Measurements from ENCODE around the gene MTR. TPM values are rescaled to one million over a fixed set of nuclear protein-coding genes. Genes with fewer than 3 reads are reported as not detected.
"Not testable (repeated sequence)": the region's sequence is repeated elsewhere in the genome, so short reads cannot be mapped to it uniquely, and the experiment has no call there.

Gene MTR
- total RNA-seq, 1 donor from 2014 or later: 48.9 TPM

DNA sequence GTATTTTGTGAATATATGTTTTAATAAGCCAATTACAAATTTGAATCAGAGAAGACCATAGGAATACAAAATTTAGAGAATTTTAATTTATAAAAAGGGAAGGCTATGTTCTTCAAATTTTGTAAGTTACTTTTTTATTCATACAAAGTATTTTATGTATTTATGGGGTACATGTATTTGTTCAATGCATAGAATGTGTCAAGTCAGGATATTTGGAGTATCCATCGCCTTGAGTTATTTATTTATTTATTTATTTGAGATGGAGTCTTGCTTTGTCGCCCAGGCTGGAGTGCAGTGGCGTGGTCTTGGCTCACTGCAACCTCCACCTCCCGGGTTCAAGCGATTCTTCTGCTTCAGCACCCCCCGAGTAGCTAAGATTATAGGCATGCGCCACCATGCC lies 116.0 kb downstream of the MTR start:
- H3K4me3 Mint-ChIP-seq; H3K27ac Mint-ChIP-seq; intact Hi-C loops (cut with micrococcal nuclease): not testable (repeated sequence)

DNA sequence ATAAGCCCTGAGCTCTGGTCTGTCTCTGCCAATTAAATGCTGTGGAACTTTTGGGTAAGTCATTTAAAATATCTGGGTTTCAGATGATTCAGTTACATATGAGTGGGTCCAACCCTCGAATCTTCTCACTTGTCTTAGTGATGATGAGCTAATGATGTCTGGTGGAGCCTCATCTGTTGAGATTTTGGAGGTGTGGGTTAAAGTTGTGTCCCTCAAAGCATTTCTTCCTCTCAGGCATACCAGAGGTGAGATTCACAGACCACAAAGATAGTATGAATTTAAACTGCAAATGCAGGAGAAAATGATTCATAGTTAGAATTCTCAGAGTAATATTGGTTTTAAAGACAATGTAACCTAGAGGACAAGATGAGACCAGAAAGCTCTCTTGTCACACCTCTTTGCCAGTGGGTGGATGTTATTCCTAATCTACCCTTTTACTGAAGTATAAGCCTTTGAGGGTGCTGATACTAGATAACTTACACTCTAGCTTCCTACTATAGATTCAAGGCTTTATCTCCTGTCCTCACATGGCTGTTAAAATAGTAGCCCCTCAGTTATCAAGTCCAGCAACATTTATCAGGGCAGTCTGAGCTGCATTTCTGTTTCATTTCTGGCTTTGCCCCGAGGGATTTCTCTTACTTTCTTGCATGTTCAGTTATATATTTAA lies 118.4 kb downstream of the MTR start:
- peaks cover 21% of the 10 kb centered on the region for H3K9me3 Mint-ChIP-seq
- H3K27me3 Mint-ChIP-seq (ENCODE audit: insufficient read depth): peaks cover 2% of the 10 kb centered on the region
- no peak overlapping the region for H3K27ac Mint-ChIP-seq
- DNase-seq (ENCODE audit: low spot score): no peak
- intact Hi-C loops (cut with micrococcal nuclease): no loop called here
- H3K36me3 Mint-ChIP-seq (ENCODE audit: low read depth): peaks cover 4% of the 10 kb centered on the region
- H3K4me3 Mint-ChIP-seq: no peak overlapping the region
- no peaks in the 10 kb centered on the region for H3K4me1 Mint-ChIP-seq (ENCODE audit: low read depth)

More for the DNA sequence above, 116.0 kb downstream of the MTR start:
- not testable (repeated sequence) for H3K9me3 Mint-ChIP-seq; H3K27me3 Mint-ChIP-seq (ENCODE audit: insufficient read depth); H3K36me3 Mint-ChIP-seq (ENCODE audit: low read depth); H3K4me1 Mint-ChIP-seq (ENCODE audit: low read depth); DNase-seq (ENCODE audit: low spot score)

DNA sequence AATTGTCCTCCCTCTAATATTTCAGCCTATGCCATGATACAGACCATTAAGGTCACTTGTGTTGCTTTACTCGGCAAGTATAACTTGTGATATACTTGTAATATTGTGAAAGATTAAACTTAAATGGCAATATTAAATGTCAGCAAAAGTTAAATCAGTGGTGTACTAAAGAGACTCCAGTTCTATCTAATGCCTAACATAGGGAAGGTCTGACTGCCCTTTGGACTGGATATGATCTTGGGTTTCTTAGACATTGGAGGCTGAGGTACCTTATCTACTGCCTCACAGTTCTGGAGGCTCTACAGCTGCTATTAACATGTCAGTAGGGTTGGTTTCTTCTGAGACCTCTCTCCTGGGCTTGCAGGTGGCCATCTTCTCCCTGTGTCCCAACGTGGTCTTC lies 119.3 kb downstream of the MTR start:
- Mint-ChIP-seq H3K27me3 (ENCODE audit: insufficient read depth) (no peaks in the 10 kb centered on the region), H3K36me3 (ENCODE audit: low read depth) (peaks cover 4% of the 10 kb centered on the region), H3K9me3 (peaks cover 18% of the 10 kb centered on the region), H3K4me3 (no peak overlapping the region), H3K4me1 (ENCODE audit: low read depth) (no peaks in the 10 kb centered on the region), H3K27ac (no peak overlapping the region)
- intact Hi-C loops (cut with micrococcal nuclease): no loop called here
- no peak for DNase-seq (ENCODE audit: low spot score)

DNA sequence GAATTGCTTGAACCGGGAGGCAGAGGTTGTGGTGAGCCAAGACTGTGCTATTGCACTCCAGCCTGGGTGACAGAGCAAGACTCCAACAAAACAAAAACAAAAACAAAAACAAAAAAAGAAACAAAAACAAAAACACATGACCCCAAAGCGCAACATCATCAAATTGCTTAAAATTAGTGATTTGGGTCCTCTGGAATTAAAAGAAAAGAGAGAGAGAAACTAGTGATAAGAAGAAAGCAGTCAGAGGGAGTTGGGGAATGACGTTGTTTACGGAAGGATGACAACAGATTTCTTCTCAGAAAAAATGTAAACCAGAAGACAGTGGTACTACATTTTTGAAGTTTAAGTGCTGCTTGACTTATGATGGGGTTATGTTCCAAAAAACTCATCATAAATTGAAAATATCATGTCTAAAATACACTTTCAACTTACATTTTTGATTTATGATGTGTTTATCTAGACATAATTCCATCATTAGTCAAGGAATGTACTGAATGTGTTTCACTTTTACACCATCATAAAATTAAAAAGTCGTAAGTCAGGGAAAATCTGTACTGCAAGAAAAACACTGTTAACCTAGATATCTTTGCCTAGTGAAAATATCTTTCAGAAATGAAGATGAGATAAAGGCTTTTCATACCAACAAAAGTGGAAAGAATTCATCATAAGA lies 121.2 kb downstream of the MTR start:
- Mint-ChIP-seq H3K9me3 (peaks cover 18% of the 10 kb centered on the region), H3K27me3 (ENCODE audit: insufficient read depth) (no peaks in the 10 kb centered on the region), H3K4me1 (ENCODE audit: low read depth) (no peaks in the 10 kb centered on the region), H3K36me3 (ENCODE audit: low read depth) (peaks cover 4% of the 10 kb centered on the region), H3K4me3 (no peak overlapping the region), H3K27ac (no peak overlapping the region)
- intact Hi-C loops (cut with micrococcal nuclease): no loop called here
- DNase-seq (ENCODE audit: low spot score): no peak

DNA sequence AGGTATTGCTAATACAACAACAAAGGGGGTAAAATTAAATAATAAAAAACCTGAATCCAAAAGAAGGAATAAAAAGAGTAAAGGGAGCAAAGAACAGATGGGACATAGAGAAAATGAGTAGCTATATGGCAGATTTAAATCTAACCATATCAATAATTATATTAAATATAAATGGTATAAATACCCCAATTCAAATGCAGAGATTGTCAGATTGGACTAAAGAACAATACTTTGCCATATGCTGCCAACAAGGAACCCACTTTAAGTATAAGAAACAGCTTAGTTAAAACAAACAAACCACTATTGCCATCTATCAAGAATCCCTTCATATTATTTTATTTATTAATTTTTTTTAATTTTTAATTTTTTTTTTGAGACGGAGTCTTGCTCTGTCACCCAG lies 122.4 kb downstream of the MTR start:
- Mint-ChIP-seq H3K4me1 (ENCODE audit: low read depth) (no peaks in the 10 kb centered on the region), H3K27ac (no peak overlapping the region), H3K36me3 (ENCODE audit: low read depth) (peaks cover 4% of the 10 kb centered on the region), H3K27me3 (ENCODE audit: insufficient read depth) (no peaks in the 10 kb centered on the region), H3K9me3 (peaks cover 18% of the 10 kb centered on the region), H3K4me3 (no peak overlapping the region)
- intact Hi-C loops (cut with micrococcal nuclease): no loop called here
- DNase-seq (ENCODE audit: low spot score): no peak

DNA sequence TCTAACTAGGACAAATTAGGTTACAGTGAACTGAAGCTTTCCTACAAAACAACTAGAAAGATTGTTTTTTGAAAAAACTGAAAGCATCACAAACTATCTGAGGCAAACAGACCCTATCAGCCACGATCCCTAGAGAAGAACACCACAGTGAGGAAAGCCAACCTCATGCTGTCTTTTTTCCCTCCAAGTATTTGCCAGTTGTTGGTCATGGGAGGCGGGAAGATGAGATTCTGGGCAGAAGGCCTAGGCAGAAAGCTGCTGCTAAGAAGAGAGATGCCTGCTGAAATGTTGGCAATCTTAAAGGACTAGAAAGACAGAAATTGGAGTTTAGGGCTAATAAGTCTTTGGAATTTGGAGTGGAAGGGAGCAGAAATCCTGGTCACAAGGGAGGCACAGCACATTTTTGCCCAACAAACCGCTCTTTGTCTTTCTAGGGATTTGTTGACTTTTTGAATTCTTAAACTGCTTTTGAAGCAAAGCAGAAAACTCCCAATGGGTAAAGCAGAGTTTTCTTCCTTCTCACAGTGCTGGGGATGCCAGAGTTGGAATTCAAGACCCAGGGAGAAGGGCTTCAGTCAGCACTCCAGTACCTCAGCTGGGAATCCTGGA lies 125.3 kb downstream of the MTR start:
- Mint-ChIP-seq H3K36me3 (ENCODE audit: low read depth) (peaks cover 3% of the 10 kb centered on the region), H3K27me3 (ENCODE audit: insufficient read depth) (peaks cover 3% of the 10 kb centered on the region), H3K4me3 (no peak overlapping the region), H3K27ac (no peak overlapping the region), H3K9me3 (peaks cover 13% of the 10 kb centered on the region), H3K4me1 (ENCODE audit: low read depth) (no peaks in the 10 kb centered on the region)
- DNase-seq (ENCODE audit: low spot score): no peak
- intact Hi-C loops (cut with micrococcal nuclease): no loop called here

DNA sequence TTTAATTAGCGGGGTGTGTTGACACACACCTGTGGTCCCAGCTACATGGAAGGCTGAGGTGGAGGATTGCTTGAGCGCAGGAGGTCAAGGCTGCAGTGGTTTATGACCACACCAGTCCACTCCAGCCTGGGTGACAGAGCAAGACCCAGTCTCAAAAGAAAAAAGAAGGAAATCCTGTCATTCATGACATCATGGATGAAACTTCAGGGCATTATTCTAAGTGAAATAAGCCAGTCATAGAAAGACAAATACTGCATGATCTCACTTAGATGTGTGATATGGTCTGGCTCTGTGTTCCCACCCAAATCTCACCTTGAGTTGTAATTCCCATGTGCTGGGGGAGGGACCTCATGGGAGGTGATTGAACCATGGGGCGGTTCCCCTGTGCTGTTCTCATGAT lies 126.5 kb downstream of the MTR start:
- Mint-ChIP-seq H3K27ac (no peak overlapping the region), H3K36me3 (ENCODE audit: low read depth) (peaks cover 3% of the 10 kb centered on the region), H3K9me3 (peaks cover 12% of the 10 kb centered on the region), H3K4me1 (ENCODE audit: low read depth) (no peaks in the 10 kb centered on the region), H3K27me3 (ENCODE audit: insufficient read depth) (peaks cover 3% of the 10 kb centered on the region), H3K4me3 (no peak overlapping the region)
- intact Hi-C loops (cut with micrococcal nuclease): no loop called here
- DNase-seq (ENCODE audit: low spot score): no peak

DNA sequence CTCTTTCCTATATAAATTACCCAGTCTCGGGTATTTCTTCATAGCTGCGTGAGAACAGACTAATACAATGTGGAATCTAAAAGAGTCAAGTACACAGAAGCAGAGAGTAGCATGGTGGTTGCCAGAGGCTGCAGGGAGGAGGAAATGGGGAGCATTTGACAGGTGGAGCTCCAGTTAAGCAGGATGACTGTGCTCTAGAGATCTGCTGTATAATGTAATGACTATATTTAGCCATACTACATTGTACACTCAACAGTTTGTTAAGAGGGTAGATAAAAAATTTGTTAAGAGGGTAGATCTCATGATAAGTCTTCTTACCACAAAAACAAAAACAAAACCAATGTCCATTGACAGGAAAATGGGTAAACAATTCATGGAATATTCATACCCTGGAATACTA lies 127.1 kb downstream of the MTR start:
- peaks cover 3% of the 10 kb centered on the region for H3K27me3 Mint-ChIP-seq (ENCODE audit: insufficient read depth)
- intact Hi-C loops (cut with micrococcal nuclease): no loop called here
- H3K4me1 Mint-ChIP-seq (ENCODE audit: low read depth): no peaks in the 10 kb centered on the region
- no peak for DNase-seq (ENCODE audit: low spot score)
- no peak overlapping the region for H3K4me3 Mint-ChIP-seq
- H3K9me3 Mint-ChIP-seq: peaks cover 6% of the 10 kb centered on the region
- peaks cover 1% of the 10 kb centered on the region for H3K36me3 Mint-ChIP-seq (ENCODE audit: low read depth)
- H3K27ac Mint-ChIP-seq: no peak overlapping the region

DNA sequence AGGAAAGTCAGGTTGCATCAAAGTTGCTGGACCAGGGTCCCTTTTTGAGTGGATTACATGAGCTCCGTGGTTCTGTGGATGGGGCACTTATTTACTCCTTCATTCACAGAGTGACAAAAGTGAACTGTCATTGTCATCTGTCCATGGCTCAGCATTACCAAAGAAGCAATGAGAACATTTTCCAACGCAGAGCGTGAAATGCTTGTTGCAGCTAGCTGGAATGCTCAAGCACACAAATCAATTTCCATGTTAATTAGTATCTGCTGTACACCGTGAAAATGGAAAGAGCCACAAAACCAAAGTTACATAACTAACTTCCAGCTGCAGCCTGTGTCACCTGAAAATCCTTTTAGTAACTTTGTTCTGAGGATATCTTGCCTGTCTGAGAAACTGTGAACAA lies 130.3 kb downstream of the MTR start:
- H3K9me3 Mint-ChIP-seq: no peaks in the 10 kb centered on the region
- H3K4me3 Mint-ChIP-seq: no peak overlapping the region

DNA sequence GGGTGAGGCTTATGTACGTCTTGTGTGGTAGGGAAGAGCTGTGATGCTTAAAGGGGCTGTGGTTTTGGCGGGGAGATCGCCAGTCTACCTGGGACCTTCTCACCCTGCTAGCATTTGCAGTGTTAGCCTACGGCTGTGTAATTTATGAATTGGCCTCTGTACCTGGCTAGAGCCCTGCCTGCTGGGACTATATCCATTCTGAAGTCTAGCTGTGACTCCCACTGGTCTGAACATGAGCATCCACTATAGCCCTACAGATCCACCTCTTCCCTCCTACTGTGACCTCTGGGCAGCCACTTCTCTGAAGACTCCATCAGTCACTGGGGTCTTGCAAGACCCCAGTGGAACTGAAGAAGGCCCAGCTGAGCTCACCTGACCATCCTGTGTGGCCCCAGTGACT lies 135.4 kb downstream of the MTR start:
- Mint-ChIP-seq H3K4me1 (ENCODE audit: low read depth) (no peaks in the 10 kb centered on the region), H3K27me3 (ENCODE audit: insufficient read depth) (no peaks in the 10 kb centered on the region), H3K4me3 (no peak overlapping the region), H3K27ac (no peak overlapping the region), H3K36me3 (ENCODE audit: low read depth) (no peaks in the 10 kb centered on the region), H3K9me3 (no peaks in the 10 kb centered on the region)
- intact Hi-C loops (cut with micrococcal nuclease): no loop called here
- no peak for DNase-seq (ENCODE audit: low spot score)

More for the DNA sequence above, 130.3 kb downstream of the MTR start:
- no peak for DNase-seq (ENCODE audit: low spot score)
- H3K27ac Mint-ChIP-seq: no peak overlapping the region
- H3K4me1 Mint-ChIP-seq (ENCODE audit: low read depth): no peaks in the 10 kb centered on the region
- intact Hi-C loops (cut with micrococcal nuclease): no loop called here
- H3K27me3 Mint-ChIP-seq (ENCODE audit: insufficient read depth): peaks cover 3% of the 10 kb centered on the region
- no peaks in the 10 kb centered on the region for H3K36me3 Mint-ChIP-seq (ENCODE audit: low read depth)

DNA sequence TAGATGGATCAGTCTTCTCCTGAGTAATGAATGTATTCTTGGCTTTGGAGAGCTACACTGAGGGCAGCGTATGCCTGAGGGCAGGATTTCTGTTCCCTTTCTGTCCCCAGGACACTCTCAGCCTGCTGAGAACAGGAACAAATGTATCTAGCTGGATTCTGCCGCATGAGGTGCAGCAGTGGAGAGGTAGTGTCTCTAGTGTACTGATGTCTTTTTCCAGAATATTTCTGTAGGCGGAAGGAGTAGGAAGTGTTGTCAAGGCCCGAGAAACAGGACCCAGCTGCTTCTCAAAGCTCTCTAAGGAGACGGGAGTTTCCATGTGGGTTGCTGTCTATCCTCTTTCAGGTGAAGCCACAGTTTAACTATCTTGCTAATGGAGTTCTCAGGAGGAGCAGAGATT lies 143.7 kb downstream of the MTR start:
- no peaks in the 10 kb centered on the region for H3K4me1 Mint-ChIP-seq (ENCODE audit: low read depth)
- H3K27me3 Mint-ChIP-seq (ENCODE audit: insufficient read depth): peaks cover 5% of the 10 kb centered on the region

DNA sequence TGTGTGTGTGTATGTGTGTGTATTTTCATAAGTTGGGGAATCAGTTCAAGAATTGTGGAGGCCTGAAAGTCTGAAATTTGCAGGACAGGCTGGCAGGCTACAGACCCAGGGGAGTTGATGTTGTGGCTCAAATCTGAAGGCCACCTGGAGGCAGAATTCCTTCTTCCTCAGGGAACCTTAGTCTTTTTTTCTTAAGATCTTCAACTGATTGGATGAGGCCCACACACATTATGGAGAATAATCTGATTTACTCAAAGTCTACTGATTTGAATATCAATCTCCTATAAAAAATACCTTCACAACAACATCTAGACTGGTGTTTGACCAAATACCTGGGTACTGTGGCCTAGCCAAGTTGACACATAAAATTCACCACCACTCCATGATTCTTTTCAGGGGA lies 147.3 kb downstream of the MTR start:
- peaks cover 5% of the 10 kb centered on the region for H3K27me3 Mint-ChIP-seq (ENCODE audit: insufficient read depth)
- intact Hi-C loops (cut with micrococcal nuclease): no loop called here
- H3K27ac Mint-ChIP-seq: no peak overlapping the region
- H3K9me3 Mint-ChIP-seq: no peaks in the 10 kb centered on the region
- no peak overlapping the region for H3K4me3 Mint-ChIP-seq
- no peak for DNase-seq (ENCODE audit: low spot score)
- no peaks in the 10 kb centered on the region for H3K4me1 Mint-ChIP-seq (ENCODE audit: low read depth)
- H3K36me3 Mint-ChIP-seq (ENCODE audit: low read depth): no peaks in the 10 kb centered on the region

More for the DNA sequence above, 143.7 kb downstream of the MTR start:
- Mint-ChIP-seq H3K9me3 (no peaks in the 10 kb centered on the region), H3K36me3 (ENCODE audit: low read depth) (no peaks in the 10 kb centered on the region), H3K27ac (no peak overlapping the region), H3K4me3 (no peak overlapping the region)
- no peak for DNase-seq (ENCODE audit: low spot score)
- intact Hi-C loops (cut with micrococcal nuclease): no loop called here

DNA sequence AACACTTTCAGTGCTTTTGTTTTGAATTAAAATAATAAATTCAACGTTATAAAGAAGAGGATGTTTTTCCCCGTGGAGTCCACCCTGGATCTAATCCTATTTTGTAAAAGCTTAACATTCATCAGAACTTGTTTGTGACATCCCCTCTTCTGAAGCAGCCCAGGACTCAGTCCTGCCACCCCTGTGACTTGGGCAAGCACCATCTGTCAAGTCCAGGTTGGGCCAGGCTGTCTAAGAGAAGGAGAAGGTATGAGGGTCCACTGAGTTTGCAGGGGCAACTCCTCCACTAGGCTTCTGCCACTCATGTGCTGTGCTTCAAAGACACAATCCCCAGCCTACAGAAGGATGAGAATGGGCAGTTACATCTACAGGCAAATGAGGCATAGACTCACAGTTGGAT lies 149.5 kb downstream of the MTR start:
- Mint-ChIP-seq H3K27ac (no peak overlapping the region), H3K27me3 (ENCODE audit: insufficient read depth) (peaks cover 3% of the 10 kb centered on the region), H3K36me3 (ENCODE audit: low read depth) (no peaks in the 10 kb centered on the region), H3K4me3 (no peak overlapping the region), H3K4me1 (ENCODE audit: low read depth) (no peaks in the 10 kb centered on the region), H3K9me3 (no peaks in the 10 kb centered on the region)
- intact Hi-C loops (cut with micrococcal nuclease): no loop called here
- DNase-seq (ENCODE audit: low spot score): no peak

All from activated T-helper 1 cell treated with anti-CD3 and anti-CD28 coated beads, Interleukin-12 subunit alpha, Interleukin-12 subunit beta, Interleukin-2, Interleukin-4 antibody, amounts not matched to agents 30 ng/mL and 10 ng/mL and 1 ng/mL, durations not matched to agents 14 hours and 24 hours and 36 hours (primary cell).